Neural progenitor cell (in vitro differentiated cells): ENCODE data around the gene CACNG5. TPM values are rescaled to one million over a fixed set of nuclear protein-coding genes. Genes with fewer than 3 reads are reported as not detected.

Experiments
- DNase-seq: peaks from one replicate; pipeline ENCODE4 v3.0.0-alpha.2; 2016; ENCODE audit warnings: low spot score
- H2AFZ ChIP-seq: fragments of 200-600 bp; sonication (generic); replicated peaks from 2 replicates; pipeline ENCODE4 v1.6.1; 2016; ENCODE audit warnings: antibody characterized with exemption
- H3F3A ChIP-seq: fragments of 200-600 bp; sonication (generic); 2 replicates; pipeline ENCODE4 v1.6.1; 2016; ENCODE audit warnings: antibody characterized with exemption, low read depth
- H3K27ac ChIP-seq: fragments of 200-600 bp; sonication (generic); 2 replicates; pipeline ENCODE4 v1.5.1; 2016; ENCODE audit warnings: mild to moderate bottlenecking
- H3K27me3 ChIP-seq: fragments of 200-600 bp; sonication (generic); 2 replicates; pipeline ENCODE4 v1.6.1; 2016; ENCODE audit warnings: mild to moderate bottlenecking, moderate library complexity
- H3K36me3 ChIP-seq: fragments of 200-600 bp; sonication (generic); 2 replicates; pipeline ENCODE4 v1.5.1; 2016
- H3K4me1 ChIP-seq: fragments of 200-600 bp; sonication (generic); 2 replicates; pipeline ENCODE4 v1.6.1; 2016; ENCODE audit warnings: mixed run types
- H3K4me2 ChIP-seq: fragments of 200-600 bp; sonication (generic); 2 replicates; pipeline ENCODE4 v1.6.1; 2016
- H3K4me3 ChIP-seq: fragments of 200-600 bp; sonication (generic); 2 replicates; pipeline ENCODE4 v1.5.1; 2016
- H3K79me2 ChIP-seq: fragments of 200-600 bp; sonication (generic); 2 replicates; pipeline ENCODE4 v1.6.1; 2016; ENCODE audit warnings: low read depth
- H3K9ac ChIP-seq: fragments of 200-600 bp; sonication (generic); 2 replicates; pipeline ENCODE4 v1.6.1; 2016
- H3K9me3 ChIP-seq: fragments of 200-600 bp; sonication (generic); 2 replicates; pipeline ENCODE4 v1.5.1; 2016; ENCODE audit warnings: low read depth
- H4K20me1 ChIP-seq: fragments of 200-600 bp; sonication (generic); 2 replicates; pipeline ENCODE4 v1.6.1; 2016; ENCODE audit warnings: low read depth
- H3K27ac Mint-ChIP-seq: 3 replicates; pipeline ENCODE4 v1.8.0; 2021; ENCODE audit warnings: mixed read lengths
- H3K27me3 Mint-ChIP-seq: 2 replicates; pipeline ENCODE4 v1.8.0; 2022; ENCODE audit warnings: low read depth, mild to moderate bottlenecking, inconsistent platforms, moderate library complexity, mixed read lengths; ENCODE audit not compliant: insufficient read depth
- H3K36me3 Mint-ChIP-seq: 3 replicates; pipeline ENCODE4 v1.8.0; 2021; ENCODE audit warnings: mixed read lengths
- H3K4me1 Mint-ChIP-seq: 3 replicates; pipeline ENCODE4 v1.8.0; 2021; ENCODE audit warnings: mixed read lengths
- H3K4me3 Mint-ChIP-seq: 3 replicates; pipeline ENCODE4 v1.8.0; 2021; ENCODE audit warnings: mild to moderate bottlenecking, moderate library complexity, mixed read lengths
- H3K9me3 Mint-ChIP-seq: 3 replicates; pipeline ENCODE4 v1.8.0; 2020; ENCODE audit warnings: mixed read lengths
- CTCF ChIP-seq: fragments of 200-600 bp; sonication (generic); IDR thresholded peaks from 2 replicates; pipeline ENCODE4 v1.5.1; 2017; ENCODE audit warnings: antibody characterized with exemption, mild to moderate bottlenecking
- EZH2 ChIP-seq: fragments of 200-600 bp; sonication (generic); IDR thresholded peaks from 2 replicates; pipeline ENCODE4 v1.6.1; 2017; ENCODE audit warnings: antibody characterized with exemption, mild to moderate bottlenecking, moderate library complexity
- EZH2phosphoT487 ChIP-seq: fragments of 200-600 bp; sonication (generic); IDR thresholded peaks from 2 replicates; pipeline ENCODE4 v1.6.1; 2017; ENCODE audit warnings: antibody characterized with exemption
- total RNA-seq: library from RNA; depleted of rRNA; stranded (reverse); fragments of >200 nt; gene quantifications from 2 replicates; pipeline ENCODE4 v1.2.3, GENCODE V29; 2015; ENCODE audit warnings: low replicate concordance

CACNG5 gene
- total RNA-seq, 1 donor from 2014 or later: not detected

GRCh38 chr17:66850692-66851091 lies 15.8 kb downstream of the CACNG5 start:
- H3K4me3 Mint-ChIP-seq: no peak overlapping the region
- H3K9me3 ChIP-seq: no peaks in the 10 kb centered on the region
- H3F3A ChIP-seq: no peaks in the 10 kb centered on the region
- H3K4me2 ChIP-seq: no peak overlapping the region
- H3K27ac ChIP-seq: no peak overlapping the region
- H2AFZ ChIP-seq: no peak overlapping the region
- H4K20me1 ChIP-seq: no peaks in the 10 kb centered on the region
- H3K36me3 ChIP-seq: no peaks in the 10 kb centered on the region
- H3K4me3 ChIP-seq: no peak overlapping the region
- H3K4me1 Mint-ChIP-seq: no peaks in the 10 kb centered on the region
- no peaks in the 10 kb centered on the region for H3K4me1 ChIP-seq
- no peak for TF ChIP-seq CTCF
- no peak for TF ChIP-seq EZH2
- TF ChIP-seq EZH2phosphoT487: no peak
- H3K27me3 ChIP-seq: no peaks in the 10 kb centered on the region
- no peaks in the 10 kb centered on the region for H3K79me2 ChIP-seq
- H3K36me3 Mint-ChIP-seq: no peaks in the 10 kb centered on the region
- DNase-seq: no peak
- H3K9me3 Mint-ChIP-seq: peaks cover 32% of the 10 kb centered on the region
- H3K27ac Mint-ChIP-seq: no peak overlapping the region
- no peak overlapping the region for H3K9ac ChIP-seq
- peaks cover 4% of the 10 kb centered on the region for H3K27me3 Mint-ChIP-seq

- no peak overlapping the region for H3K4me3 Mint-ChIP-seq
- Histone ChIP-seq H3K9ac (no peak overlapping the region), H3K9me3 (no peaks in the 10 kb centered on the region), H3K4me1 (no peaks in the 10 kb centered on the region), H3K36me3 (no peaks in the 10 kb centered on the region), H3F3A (no peaks in the 10 kb centered on the region), H4K20me1 (no peaks in the 10 kb centered on the region), H3K79me2 (no peaks in the 10 kb centered on the region), H3K27me3 (no peaks in the 10 kb centered on the region), H3K4me3 (no peak overlapping the region), H3K27ac (no peak overlapping the region), H3K4me2 (no peak overlapping the region), H2AFZ (no peak overlapping the region)
- H3K27ac Mint-ChIP-seq: no peak overlapping the region
- TF ChIP-seq EZH2phosphoT487: no peak
- peak; percentile 46 for TF ChIP-seq CTCF
- no peak for TF ChIP-seq EZH2
- H3K9me3 Mint-ChIP-seq: peaks cover 19% of the 10 kb centered on the region
- peaks cover 2% of the 10 kb centered on the region for H3K27me3 Mint-ChIP-seq
- no peaks in the 10 kb centered on the region for H3K36me3 Mint-ChIP-seq
- H3K4me1 Mint-ChIP-seq: no peaks in the 10 kb centered on the region
- DNase-seq: peak; percentile 14
Measured at GRCh38 chr17:66855204-66855603, 20.3 kb downstream of the CACNG5 start.

GRCh38 chr17:66858226-66859083 lies 23.5 kb downstream of the CACNG5 start:
- no peaks in the 10 kb centered on the region for H3K27me3 ChIP-seq
- Mint-ChIP-seq H3K27ac (no peak overlapping the region), H3K9me3 (peaks cover 10% of the 10 kb centered on the region), H3K4me1 (no peaks in the 10 kb centered on the region), H3K4me3 (no peak overlapping the region), H3K36me3 (no peaks in the 10 kb centered on the region), H3K27me3 (peaks cover 2% of the 10 kb centered on the region)
- no peaks in the 10 kb centered on the region for H3K4me1 ChIP-seq
- no peaks in the 10 kb centered on the region for H3F3A ChIP-seq
- no peak overlapping the region for H3K4me3 ChIP-seq
- TF ChIP-seq EZH2phosphoT487: no peak
- no peak for TF ChIP-seq CTCF
- H3K27ac ChIP-seq: no peak overlapping the region
- H3K9ac ChIP-seq: no peak overlapping the region
- H4K20me1 ChIP-seq: no peaks in the 10 kb centered on the region
- no peaks in the 10 kb centered on the region for H3K79me2 ChIP-seq
- DNase-seq: no peak
- H2AFZ ChIP-seq: no peak overlapping the region
- H3K36me3 ChIP-seq: no peaks in the 10 kb centered on the region
- no peaks in the 10 kb centered on the region for H3K9me3 ChIP-seq
- no peak overlapping the region for H3K4me2 ChIP-seq
